GM19023 (cell line): ENCODE data around the gene PTPRU.
"Not testable (repeated sequence)": the region's sequence is repeated elsewhere in the genome, so short reads cannot be mapped to it uniquely, and the experiment has no call there.

Source experiments
- ATAC-seq: cut with Tn5 transposase; IDR thresholded peaks from one replicate; pipeline ENCODE4 v1.9.1; 2021; ENCODE audit warnings: mild to moderate bottlenecking, moderate library complexity; ENCODE audit not compliant: unreplicated experiment

The PTPRU gene

DNA sequence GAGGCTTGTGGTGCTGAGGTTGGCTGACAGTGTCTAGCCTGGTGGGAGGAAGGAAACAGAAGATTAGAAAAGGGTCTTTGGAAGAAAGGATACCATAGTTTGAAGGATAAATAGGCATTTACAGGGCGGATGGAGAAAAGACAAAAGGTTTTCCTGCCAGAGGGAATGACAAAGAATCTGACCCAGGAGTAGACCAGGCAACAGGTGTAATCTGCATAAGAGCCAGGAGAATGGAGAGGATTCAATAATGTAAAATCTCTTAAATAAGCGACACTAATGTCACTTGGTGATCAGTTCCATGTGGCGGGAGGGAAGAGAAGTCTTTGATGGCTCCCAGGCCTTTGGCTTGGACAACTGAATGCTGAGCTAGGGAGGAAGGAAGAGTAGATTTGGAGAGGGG lies 15.0 kb upstream of the PTPRU start:
- ATAC-seq = no peak

- not testable (repeated sequence) for ATAC-seq
Observed at GRCh38 chr1:29222260-29222659, 14.1 kb upstream of the PTPRU start.

- ATAC-seq = no peak
Observed at GRCh38 chr1:29222686-29223085, 13.6 kb upstream of the PTPRU start.

- ATAC-seq = no peak
Observed at GRCh38 chr1:29223521-29223920, 12.8 kb upstream of the PTPRU start.

DNA sequence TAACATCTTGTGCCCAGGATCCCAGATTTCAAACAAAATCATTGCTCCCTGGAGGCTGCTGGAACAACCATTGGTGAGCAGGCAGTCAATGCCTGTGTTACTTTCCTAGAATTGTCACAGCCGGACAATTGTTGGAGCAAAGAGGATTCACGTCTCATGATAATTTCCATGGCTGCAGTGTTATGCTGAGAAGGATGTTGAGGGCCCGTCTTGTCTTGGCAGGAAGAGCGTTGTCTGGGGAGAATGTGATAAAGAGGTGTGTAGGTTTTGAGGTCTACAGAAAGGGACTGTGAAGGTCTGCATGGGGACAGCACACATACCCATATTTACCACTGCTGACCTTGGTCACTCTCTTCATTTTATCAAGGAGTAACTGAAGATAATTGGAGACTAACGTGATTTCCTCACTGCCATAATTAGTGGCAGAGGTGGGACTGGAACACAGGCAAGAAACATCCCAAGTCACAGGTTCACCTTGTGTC lies 11.9 kb upstream of the PTPRU start:
- ATAC-seq = no peak

GRCh38 chr1:29225361-29225760 lies 11.0 kb upstream of the PTPRU start:
- no peak for ATAC-seq

DNA sequence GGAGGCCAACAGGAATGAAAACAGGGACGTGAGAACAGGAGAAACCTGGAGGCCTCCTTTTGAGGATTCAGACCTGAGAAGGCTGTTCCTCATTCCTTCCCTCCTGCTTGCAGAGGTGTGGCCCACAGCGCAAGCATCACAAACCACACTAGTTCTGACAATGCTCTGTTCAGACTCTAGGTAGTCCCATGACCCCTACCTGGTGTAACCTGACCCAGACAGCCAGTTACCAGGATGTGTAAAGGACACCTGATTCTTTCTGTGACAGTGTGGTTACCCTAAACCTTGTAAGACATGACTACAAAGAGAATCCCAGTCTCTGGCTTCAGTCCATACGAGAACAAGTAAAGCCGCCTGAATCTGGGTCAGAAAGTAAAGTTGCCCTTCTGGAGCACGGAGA lies 8.8 kb upstream of the PTPRU start:
- no peak for ATAC-seq

- no peak for ATAC-seq
Observed at GRCh38 chr1:29230204-29230552, 6.1 kb upstream of the PTPRU start.

DNA sequence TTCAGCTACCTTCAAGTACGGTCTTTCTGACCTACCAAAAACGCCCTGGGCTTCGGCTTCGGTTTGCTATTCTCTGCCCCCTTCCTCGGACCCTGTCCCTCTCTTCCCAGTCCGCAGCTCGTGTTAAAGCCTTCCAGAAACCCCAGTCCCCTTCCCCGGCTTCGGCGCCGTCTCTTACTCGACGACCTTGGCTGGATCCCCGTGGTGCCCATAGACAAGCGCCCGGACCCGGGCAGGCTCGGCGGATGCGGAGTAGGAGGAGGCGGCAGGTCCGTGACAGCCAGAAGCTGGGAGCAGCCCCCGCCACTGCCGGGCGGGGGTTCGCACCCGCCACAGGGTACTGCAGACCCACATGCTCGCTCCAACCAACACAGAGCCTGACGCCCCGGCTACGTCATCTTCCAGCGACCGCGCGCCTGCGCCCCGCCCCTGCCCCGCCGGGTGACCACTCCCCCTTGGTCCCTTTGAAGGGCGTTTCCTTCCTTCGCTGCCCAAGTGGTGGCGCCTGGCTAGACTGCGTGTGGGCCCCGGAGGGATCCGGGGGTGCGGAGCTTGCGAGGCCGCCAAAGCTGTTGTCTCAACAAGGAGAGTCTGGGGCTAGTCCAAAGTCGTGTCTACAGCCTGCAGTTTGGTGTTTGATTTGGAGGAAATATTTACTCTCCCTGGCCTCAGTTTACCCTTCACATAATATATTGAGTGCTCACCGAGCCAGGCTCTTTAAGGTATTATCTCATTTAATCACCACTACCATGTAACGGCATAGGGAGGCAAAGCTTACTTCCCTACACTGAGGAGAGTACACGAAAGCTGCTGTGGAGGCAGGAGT lies 5.6 kb upstream of the PTPRU start, which contains the start of gene MECR:
Gene MECR, minus strand, starts transcription at position 382 of the 826 bp plus-strand sequence. Its CDS starts 28 bp downstream, at position 354.
- peak; percentile 87 for ATAC-seq

DNA sequence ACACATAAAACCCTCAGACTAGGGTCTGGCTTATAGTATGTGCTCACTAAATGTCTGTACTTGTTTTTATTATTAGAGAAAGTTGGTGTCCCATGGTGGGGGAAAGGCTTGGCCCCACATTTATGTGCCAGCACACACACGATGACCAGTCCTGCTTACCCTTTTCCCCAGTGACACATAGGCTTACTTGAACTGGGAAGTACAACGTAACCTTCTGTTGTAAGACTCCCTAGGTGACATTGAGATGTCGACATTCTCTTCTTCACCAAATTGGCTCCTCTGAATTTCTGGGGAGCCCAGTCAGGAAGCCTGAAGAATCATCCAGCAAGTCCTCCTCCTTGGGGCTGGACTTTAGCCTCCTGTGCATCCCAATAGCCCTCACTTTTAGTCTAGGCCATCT lies 3.9 kb upstream of the PTPRU start:
- ATAC-seq = no peak

DNA sequence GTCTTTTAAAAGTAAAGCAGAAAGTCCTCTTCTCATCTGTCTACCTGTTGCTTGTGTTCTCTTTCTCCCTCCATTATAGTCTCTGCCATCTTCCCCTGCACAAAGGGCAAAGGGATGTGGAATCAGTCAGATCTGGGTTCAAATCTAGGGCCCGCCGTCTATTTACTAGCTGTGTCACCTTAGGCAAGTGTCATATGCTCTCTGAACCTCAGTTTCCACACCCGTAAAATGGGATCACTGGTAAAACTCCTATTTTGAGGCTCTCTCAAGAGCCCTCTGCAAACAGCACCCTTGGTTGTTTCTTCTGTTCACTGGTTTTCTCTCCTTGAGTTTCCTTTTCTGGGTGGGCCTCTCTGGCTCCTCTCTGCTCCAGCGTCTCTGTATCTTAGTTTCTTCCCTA lies 2.6 kb upstream of the PTPRU start:
- ATAC-seq = no peak

DNA sequence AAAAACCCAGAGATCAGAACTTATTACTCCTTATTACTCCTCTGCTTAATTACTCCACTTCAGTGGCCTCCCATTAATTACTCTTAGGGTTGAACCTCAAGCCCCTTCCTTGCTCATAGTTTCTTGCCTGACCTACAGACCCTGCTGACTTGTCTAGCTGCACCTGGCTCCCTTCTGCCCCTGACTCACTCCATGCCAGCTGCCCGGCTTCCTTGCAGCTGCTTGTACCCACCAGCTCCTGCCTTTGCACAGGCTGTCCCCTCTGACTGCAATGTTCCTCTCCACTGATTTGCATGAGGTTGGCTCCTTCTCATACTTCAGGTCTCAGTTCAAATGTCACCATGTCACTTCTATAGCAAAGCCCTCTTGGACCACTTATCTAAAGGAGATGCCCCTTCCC lies 1.9 kb upstream of the PTPRU start:
- ATAC-seq = no peak

GRCh38 chr1:29234881-29235280 lies 1.4 kb upstream of the PTPRU start:
- ATAC-seq = not testable (repeated sequence)

DNA sequence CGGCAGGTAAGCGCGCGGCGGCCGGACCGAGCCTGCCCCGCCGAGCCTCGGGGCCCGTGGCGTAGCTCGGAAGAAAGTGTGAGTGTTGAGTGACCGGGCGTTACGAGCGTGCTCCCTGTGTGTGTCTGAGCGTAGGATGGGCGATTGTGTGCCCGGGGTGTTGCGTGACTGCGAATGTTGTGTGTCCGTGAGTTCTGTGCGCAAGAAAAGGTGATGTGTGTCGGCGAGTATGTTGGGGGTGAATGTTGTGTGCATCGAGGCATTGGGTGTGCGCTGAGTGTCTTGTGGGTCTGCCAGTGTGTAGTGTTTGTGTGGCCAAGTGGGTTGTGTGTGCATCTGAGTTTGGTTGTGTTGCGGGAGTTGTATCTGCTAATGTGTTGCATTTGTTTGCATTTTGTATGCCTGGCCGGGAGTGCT lies 398 bp downstream of the PTPRU start:
- no peak for ATAC-seq

DNA sequence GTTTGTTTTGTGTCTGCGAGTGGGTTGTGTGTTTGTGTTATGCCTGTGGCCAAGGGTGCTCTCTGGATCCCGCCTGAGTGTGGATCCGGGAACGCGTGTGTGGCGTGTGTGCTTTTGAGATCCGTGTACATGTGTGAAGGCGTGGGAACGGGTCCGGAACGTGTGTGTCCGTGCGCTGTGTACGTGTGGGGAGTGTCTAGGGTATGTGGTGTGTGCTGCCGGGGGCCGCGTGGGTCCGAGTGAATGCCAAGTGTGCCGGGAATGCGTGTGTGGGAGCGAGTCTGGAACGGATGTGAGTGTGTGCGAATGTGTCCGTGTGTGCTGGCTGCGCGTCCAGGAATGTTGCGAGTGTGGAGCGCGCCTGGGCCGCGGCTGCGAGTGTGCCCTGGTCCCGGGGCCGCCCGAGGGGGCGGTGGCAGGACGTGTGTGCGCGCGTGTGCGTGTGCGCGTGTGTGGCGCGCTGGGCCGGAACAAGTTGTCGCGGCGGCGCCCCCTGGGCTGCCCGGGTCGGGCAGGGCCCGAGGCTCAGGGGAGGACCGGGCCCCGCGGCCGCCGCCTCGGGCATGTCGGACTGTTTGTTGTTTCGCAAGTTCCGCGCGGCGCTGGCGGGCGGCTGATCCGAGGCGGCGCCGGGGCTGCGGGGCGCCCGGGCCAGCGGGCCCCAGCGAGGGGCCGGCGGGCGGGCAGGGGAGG lies 953 bp downstream of the PTPRU start:
- no peak for ATAC-seq

DNA sequence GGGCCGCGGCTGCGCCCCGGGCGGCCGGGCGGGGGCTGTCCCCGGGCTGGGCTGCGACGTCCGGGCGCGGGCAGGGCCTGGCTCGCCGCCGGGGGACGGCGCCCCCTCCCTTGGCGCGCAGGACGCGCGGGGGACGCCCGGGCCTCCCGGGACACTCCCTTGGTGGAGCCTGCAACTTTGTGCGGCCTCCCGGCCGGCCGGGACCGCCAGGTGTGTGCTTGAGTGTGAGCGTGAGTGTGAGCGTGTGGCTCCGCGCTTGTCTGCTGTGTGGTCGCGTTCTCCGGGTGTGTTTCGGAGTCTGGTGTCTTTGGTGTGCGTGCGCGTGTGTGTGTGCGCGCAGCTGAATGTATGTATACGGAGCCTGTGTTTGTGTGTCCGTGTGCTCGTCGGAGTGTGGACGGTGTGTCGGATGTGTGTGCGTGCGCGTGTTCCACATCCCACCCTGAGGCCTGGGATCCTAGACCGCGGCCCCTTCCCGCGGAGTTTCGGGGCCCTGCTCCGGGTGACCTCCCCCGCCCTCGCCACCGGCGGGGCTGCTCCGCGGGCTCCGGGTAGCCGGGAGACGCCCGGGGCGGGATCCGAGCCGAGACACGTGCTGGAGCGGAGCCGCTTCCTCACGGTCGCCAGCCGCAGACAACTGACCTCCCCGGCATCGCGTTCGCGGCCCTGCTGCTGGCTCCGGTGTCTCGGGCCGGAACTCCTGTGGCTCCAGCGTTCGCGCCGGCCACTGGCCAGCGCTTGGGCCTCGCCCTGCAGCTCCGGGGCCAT lies 1.7 kb downstream of the PTPRU start:
- no peak for ATAC-seq

DNA sequence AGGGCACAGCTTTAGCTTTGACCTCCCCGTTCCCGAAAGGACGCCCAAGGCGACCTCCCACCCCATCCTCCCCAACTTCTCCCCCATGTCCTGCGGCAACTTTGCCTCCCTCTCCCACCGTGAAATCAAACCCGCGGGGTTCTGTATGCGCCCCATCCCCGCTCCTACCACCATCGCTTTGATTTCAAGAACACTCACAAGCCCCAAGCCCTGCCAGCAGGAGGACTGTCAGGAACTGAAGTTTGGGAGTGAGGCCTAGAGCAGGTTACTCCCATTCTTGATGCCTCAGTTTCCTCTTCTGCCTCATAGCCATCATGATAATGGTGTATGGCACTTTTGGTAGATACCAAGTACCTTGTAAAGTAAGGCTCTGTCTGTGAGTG lies 2.3 kb downstream of the PTPRU start:
- ATAC-seq = no peak

DNA sequence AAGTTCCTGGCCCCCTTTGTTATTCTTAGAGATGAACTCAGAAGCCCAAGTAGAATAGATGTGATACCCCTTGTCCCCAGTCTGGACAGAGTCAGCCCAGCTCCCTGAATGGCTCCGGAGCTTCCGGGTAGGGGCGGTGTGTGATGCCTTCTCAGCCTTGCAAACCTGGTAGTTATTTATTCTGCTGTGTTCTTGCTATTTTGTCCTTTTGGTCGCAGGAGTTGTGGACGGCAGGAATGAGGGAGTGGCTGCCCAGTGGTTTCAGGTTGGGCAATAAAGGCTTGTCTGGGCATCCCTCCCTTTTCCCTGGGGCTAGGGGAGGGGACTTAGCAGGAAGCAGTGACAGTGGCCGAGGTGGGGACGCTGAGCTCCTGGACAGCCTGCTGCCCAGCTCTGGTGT lies 2.8 kb downstream of the PTPRU start:
- ATAC-seq = no peak

GRCh38 chr1:29240400-29240837 lies 4.1 kb downstream of the PTPRU start:
- no peak for ATAC-seq

GRCh38 chr1:29240986-29241385 lies 4.7 kb downstream of the PTPRU start:
- no peak for ATAC-seq
